Epithelial cell of esophagus (primary cell): ENCODE results near the gene CCDC178.

Experiments used
- DNase-seq: peaks from one replicate; pipeline ENCODE4 v3.0.0; 2010; ENCODE audit warnings: low read depth
- H3K4me3 ChIP-seq: 2 replicates; pipeline ENCODE4 v1.5.1; 2011; ENCODE audit warnings: mild to moderate bottlenecking, low read length, control low read depth
- CTCF ChIP-seq: IDR thresholded peaks from 2 replicates; pipeline ENCODE4 v1.5.1; 2011; ENCODE audit warnings: low read depth, mild to moderate bottlenecking, low read length, control low read depth, inconsistent platforms; ENCODE audit not compliant: insufficient read depth; ENCODE audit errors: missing control alignments

Gene CCDC178

GRCh38 chr18:32896776-32897547, 543.6 kb downstream of the CCDC178 start:
- no peak for DNase-seq
- no peak for TF ChIP-seq CTCF
- H3K4me3 ChIP-seq, result no peak overlapping the region

GRCh38 chr18:32893915-32894314, 546.6 kb downstream of the CCDC178 start:
- peak; percentile 15 for DNase-seq
- TF ChIP-seq CTCF, result peak; percentile 39
- H3K4me3 ChIP-seq, result no peak overlapping the region

- TF ChIP-seq CTCF, result no peak
- peak; percentile 13 for DNase-seq
- H3K4me3 ChIP-seq, result no peak overlapping the region
Observed at GRCh38 chr18:32891797-32892196, 548.7 kb downstream of the CCDC178 start.

GRCh38 chr18:32891130-32891529, 549.4 kb downstream of the CCDC178 start:
- no peak for DNase-seq
- H3K4me3 ChIP-seq, result no peak overlapping the region
- no peak for TF ChIP-seq CTCF

GRCh38 chr18:32889615-32890593, 550.6 kb downstream of the CCDC178 start:
- TF ChIP-seq CTCF, result no peak
- H3K4me3 ChIP-seq, result no peak overlapping the region
- DNase-seq, result no peak

GRCh38 chr18:32888306-32888705, 552.2 kb downstream of the CCDC178 start:
- no peak for DNase-seq
- TF ChIP-seq CTCF, result no peak

More at GRCh38 chr18:32888306-32888705, 552.2 kb downstream of the CCDC178 start:
- H3K4me3 ChIP-seq, result no peak overlapping the region
